ENCODE measurements around the gene LACTB. TPM values are rescaled to one million over a fixed set of nuclear protein-coding genes. Genes with fewer than 3 reads are reported as not detected.

Gene LACTB
- 24.8 TPM for polyA plus RNA-seq (2013, experiment 1 of 2; ENCODE audit: insufficient read length)
- 17.7 TPM for polyA plus RNA-seq (2013, experiment 2 of 2; ENCODE audit: insufficient read length)

- peak; percentile 92 for DNase-seq
Measured at GRCh38 chr15:63121382-63122001, at the start of gene LACTB. Gene LACTB (plus strand): TSS chr15:63121861. CDS start chr15:63121872, 11 bp downstream.

GRCh38 chr15:63072023-63072650 is 49.5 kb upstream of the LACTB start:
- DNase-seq = no peak

GRCh38 chr15:63072809-63073277 is 48.8 kb upstream of the LACTB start:
- peak; percentile 51 for DNase-seq

- DNase-seq = peak; percentile 67
Measured at GRCh38 chr15:63073497-63074172, 48.0 kb upstream of the LACTB start.

GRCh38 chr15:63075015-63075983 is 46.4 kb upstream of the LACTB start:
- DNase-seq = peak; percentile 53

GRCh38 chr15:63075984-63076713 is 45.5 kb upstream of the LACTB start:
- no peak for DNase-seq

- no peak for DNase-seq
Measured at GRCh38 chr15:63076714-63077046, 45.0 kb upstream of the LACTB start.

- no peak for DNase-seq
Measured at GRCh38 chr15:63077952-63078351, 43.7 kb upstream of the LACTB start.

GRCh38 chr15:63079947-63080626 is 41.6 kb upstream of the LACTB start:
- no peak for DNase-seq

GRCh38 chr15:63080634-63081250 is 40.9 kb upstream of the LACTB start:
- no peak for DNase-seq

GRCh38 chr15:63082366-63082765 is 39.3 kb upstream of the LACTB start:
- DNase-seq = no peak

- no peak for DNase-seq
Measured at GRCh38 chr15:63083044-63083443, 38.6 kb upstream of the LACTB start.

GRCh38 chr15:63083541-63083940 is 38.1 kb upstream of the LACTB start:
- DNase-seq = no peak

GRCh38 chr15:63084806-63085205 is 36.9 kb upstream of the LACTB start:
- DNase-seq = no peak

- DNase-seq = no peak
Measured at GRCh38 chr15:63085289-63085688, 36.4 kb upstream of the LACTB start.

GRCh38 chr15:63086271-63086670 is 35.4 kb upstream of the LACTB start:
- no peak for DNase-seq

GRCh38 chr15:63086947-63087346 is 34.7 kb upstream of the LACTB start:
- no peak for DNase-seq

- DNase-seq = no peak
Measured at GRCh38 chr15:63088533-63089245, 33.0 kb upstream of the LACTB start.

- DNase-seq = peak; percentile 97
Measured at GRCh38 chr15:63089260-63090043, 32.2 kb upstream of the LACTB start.

Data from fibroblast of skin of back (primary cell).